HG03064 (cell line): ENCODE data around the gene CHRNB1.
"Not testable (repeated sequence)": the region's sequence is repeated elsewhere in the genome, so short reads cannot be mapped to it uniquely, and the experiment has no call there.

Experiments used
- ATAC-seq: cut with Tn5 transposase; IDR thresholded peaks from one replicate; pipeline ENCODE4 v1.9.1; 2021; ENCODE audit warnings: low read depth; ENCODE audit not compliant: unreplicated experiment

The CHRNB1 gene

GRCh38 chr17:7481842-7482741 is 37.2 kb downstream of the CHRNB1 start:
- not testable (repeated sequence) for ATAC-seq

- not testable (repeated sequence) for ATAC-seq
Measured at GRCh38 chr17:7482742-7483088, 37.9 kb downstream of the CHRNB1 start.

- ATAC-seq = peak; percentile 29
Measured at GRCh38 chr17:7483255-7484066, 38.6 kb downstream of the CHRNB1 start.

- ATAC-seq = peak; percentile 45
Measured at GRCh38 chr17:7484067-7484918, 39.4 kb downstream of the CHRNB1 start, which contains the start of gene POLR2A. POLR2A (plus strand) TSS chr17:7484366.

GRCh38 chr17:7484919-7485377 is 40.1 kb downstream of the CHRNB1 start:
- no peak for ATAC-seq

GRCh38 chr17:7486181-7486580 is 41.3 kb downstream of the CHRNB1 start:
- ATAC-seq = no peak

GRCh38 chr17:7490144-7490543 is 45.3 kb downstream of the CHRNB1 start:
- no peak for ATAC-seq

- ATAC-seq = no peak
Measured at GRCh38 chr17:7491583-7491982, 46.7 kb downstream of the CHRNB1 start.

- ATAC-seq = no peak
Measured at GRCh38 chr17:7493941-7494340, 49.1 kb downstream of the CHRNB1 start.

GRCh38 chr17:7495906-7496434 is 51.1 kb downstream of the CHRNB1 start:
- ATAC-seq = no peak

- ATAC-seq = no peak
Measured at GRCh38 chr17:7496470-7497183, 51.8 kb downstream of the CHRNB1 start.

- no peak for ATAC-seq
Measured at GRCh38 chr17:7497228-7497627, 52.4 kb downstream of the CHRNB1 start.

- ATAC-seq = no peak
Measured at GRCh38 chr17:7497636-7498035, 52.8 kb downstream of the CHRNB1 start.

- no peak for ATAC-seq
Measured at GRCh38 chr17:7499161-7499560, 54.3 kb downstream of the CHRNB1 start.

GRCh38 chr17:7501729-7502128 is 56.9 kb downstream of the CHRNB1 start:
- no peak for ATAC-seq

- ATAC-seq = no peak
Measured at GRCh38 chr17:7502171-7502847, 57.4 kb downstream of the CHRNB1 start.

GRCh38 chr17:7502987-7503386 is 58.1 kb downstream of the CHRNB1 start:
- ATAC-seq = no peak

- no peak for ATAC-seq
Measured at GRCh38 chr17:7503521-7503920, 58.7 kb downstream of the CHRNB1 start.
